T follicular helper cell (primary cell): ENCODE measurements around the gene PTPRK.
"Not testable (repeated sequence)": the region's sequence is repeated elsewhere in the genome, so short reads cannot be mapped to it uniquely, and the experiment has no call there.

Experiments
- DNase-seq: peaks from one replicate; pipeline ENCODE4 v3.0.0-alpha.2; 2020; ENCODE audit warnings: low read depth

The PTPRK gene

DNA sequence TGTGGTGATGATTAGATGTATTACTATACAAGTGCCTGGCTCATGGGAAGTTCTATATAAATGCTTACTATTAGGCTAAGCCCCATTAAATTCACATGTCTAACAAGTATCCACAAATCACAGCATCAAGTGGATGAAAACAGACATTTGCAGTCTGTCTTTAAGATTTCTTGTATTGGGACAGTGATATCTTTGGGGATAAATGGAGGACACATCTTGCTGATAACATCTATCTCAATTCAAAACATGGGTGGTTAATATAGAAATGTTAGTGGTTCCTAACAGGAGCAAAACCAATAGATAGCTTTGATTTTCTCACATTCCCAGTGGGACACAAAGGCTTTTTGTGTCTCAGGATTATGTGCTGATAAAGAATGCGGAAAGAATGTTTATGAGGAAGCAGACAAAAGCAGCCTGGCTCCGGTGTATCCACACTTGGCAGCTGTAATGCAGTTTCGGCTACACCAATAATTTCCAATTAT lies 29.3 kb downstream of the PTPRK start:
- no peak for DNase-seq

- no peak for DNase-seq
Measured at GRCh38 chr6:128487746-128488145, 32.7 kb downstream of the PTPRK start.

DNA sequence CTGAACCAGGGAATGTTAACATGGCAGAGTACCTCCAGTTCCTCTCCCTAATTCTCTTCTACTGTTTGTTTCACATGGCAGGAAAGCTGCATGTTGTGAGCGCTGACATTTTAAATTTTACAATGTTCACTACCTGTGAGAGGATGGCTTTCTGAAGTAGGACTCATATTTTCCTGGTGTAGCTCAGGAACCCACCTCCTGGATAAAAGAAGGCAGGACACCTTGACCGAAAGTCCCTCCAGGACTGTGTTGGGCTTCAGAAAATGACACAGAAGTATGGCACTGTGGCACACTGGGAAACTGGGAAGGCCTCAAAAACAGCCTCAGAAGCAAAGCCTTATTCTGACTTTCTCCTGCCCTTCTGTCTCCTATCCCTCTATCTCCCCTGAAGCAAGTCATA lies 33.3 kb downstream of the PTPRK start:
- DNase-seq: no peak

- not testable (repeated sequence) for DNase-seq
Measured at GRCh38 chr6:128486580-128486979, 33.8 kb downstream of the PTPRK start.

- no peak for DNase-seq
Measured at GRCh38 chr6:128483472-128484135, 36.8 kb downstream of the PTPRK start.

GRCh38 chr6:128482642-128483041 lies 37.8 kb downstream of the PTPRK start:
- no peak for DNase-seq

- DNase-seq: no peak
Measured at GRCh38 chr6:128479991-128480390, 40.4 kb downstream of the PTPRK start.

- no peak for DNase-seq
Measured at GRCh38 chr6:128479048-128479666, 41.2 kb downstream of the PTPRK start.

DNA sequence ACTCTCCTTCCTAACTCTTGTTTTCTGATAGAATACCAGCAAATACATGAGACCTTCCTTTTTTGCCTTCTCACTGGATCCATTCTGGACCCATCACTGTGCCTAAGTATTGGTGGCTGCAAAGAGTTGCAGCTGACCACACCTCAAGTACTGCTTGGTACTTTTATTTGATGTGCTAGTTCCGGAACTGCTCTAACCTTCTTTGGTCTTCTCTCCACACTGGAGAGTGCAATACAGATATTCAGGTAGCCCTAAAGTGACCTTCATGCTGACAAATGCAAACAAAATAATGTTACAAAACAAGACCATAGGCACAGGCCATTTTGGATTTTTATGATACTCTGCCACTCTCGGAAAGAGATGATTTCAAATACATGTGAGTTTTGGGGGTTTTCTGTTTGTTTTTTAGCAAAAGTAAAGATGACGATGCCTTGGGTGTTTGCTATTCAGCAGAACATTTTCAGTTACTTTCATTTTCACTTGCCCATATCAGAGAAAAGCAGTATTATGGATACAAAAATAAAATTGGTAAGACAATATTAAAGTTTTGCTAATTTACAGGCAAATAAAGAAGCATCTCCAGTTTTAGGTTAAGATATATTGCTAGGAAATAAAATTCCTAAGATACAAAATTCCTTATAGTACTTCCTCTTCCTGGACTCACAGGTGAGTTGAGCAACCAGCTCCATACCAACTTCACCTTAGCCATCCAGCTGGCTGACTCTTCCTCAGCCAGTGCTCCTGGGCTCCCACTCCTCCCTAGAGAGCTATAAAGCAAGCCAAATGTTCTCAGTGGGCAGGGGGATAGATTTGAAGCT lies 42.0 kb downstream of the PTPRK start:
- no peak for DNase-seq

GRCh38 chr6:128474933-128475332 lies 45.5 kb downstream of the PTPRK start:
- DNase-seq: no peak

GRCh38 chr6:128474481-128474880 lies 45.9 kb downstream of the PTPRK start:
- DNase-seq: no peak

- DNase-seq: no peak
Measured at GRCh38 chr6:128471907-128472306, 48.5 kb downstream of the PTPRK start.

- no peak for DNase-seq
Measured at GRCh38 chr6:128465368-128466343, 54.7 kb downstream of the PTPRK start.

GRCh38 chr6:128464790-128465189 lies 55.6 kb downstream of the PTPRK start:
- no peak for DNase-seq

GRCh38 chr6:128463942-128464341 lies 56.5 kb downstream of the PTPRK start:
- DNase-seq: no peak

DNA sequence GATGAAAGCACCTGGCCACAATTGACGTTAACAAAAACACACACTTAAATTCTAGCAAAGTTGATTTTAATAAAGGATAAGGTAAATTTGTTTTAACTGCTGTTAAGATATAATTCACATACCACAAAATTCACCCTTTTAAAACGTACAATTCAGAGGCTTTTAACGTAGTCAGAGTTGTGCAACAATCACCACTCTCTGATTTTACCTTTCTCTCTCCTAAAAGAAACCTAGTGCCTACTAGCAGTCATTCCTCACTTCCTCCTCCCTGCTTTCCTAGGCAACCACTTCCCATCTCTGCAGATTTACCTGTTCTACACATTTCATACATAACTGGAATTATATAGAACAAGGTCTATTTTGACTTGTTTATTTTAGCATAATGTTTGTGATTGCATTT lies 58.9 kb downstream of the PTPRK start:
- no peak for DNase-seq

DNA sequence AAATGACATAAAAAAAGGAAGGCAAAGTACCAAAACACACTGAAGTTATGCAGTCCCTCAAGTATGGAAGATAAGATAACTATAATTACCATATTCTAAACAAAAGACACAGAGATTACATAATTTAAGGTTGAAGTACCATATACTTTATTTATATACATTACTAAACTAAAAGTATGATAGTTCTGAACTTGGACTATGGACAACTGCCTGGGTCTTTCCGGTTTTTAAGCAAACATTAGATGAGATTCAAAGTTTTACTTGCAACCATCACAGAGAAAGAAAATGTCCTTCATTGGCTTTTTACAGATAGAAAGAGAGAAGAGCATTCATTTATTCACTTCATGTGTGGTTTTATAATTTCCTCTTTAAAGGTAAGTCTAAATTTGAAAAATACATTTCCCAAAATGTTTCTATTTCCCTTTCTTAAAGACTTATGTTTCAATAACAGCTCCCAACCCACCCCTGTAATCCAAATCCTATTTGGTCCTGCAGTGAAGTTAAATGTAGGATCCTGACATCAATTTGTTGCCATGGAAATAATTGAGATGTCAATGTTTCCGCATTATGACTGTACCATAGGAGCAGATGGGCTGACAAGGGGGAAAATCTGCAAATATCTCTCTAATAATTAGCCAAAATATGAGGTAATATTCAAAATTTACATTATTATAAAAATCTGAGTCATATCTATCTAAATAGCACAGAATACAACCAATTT lies 63.7 kb downstream of the PTPRK start:
- DNase-seq: no peak

- DNase-seq: no peak
Measured at GRCh38 chr6:128455959-128456358, 64.4 kb downstream of the PTPRK start.

GRCh38 chr6:128452713-128453112 lies 67.7 kb downstream of the PTPRK start:
- no peak for DNase-seq

DNA sequence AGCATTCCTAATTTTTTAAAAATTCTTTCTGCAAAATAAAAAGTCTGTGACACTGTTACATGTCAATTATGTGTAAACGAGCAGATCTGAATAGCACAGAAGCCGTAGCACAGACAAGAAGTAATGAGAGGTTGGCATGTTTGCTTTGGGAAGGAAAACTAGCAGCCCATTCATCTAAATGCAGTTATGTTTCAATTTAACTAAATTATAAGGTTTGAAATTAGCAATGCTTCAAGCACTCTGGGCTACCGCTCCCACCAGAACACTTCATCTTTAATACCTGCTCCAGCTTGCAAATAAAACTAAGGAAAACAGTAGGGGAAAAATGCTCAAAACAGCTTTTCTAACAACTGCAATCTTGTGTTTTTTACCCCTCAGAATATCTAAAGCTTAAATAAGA lies 73.9 kb downstream of the PTPRK start:
- DNase-seq: no peak

GRCh38 chr6:128443553-128443952 lies 76.8 kb downstream of the PTPRK start:
- DNase-seq: no peak
